GM18868 (cell line): Measurements from ENCODE around the gene NR2E3.
"Not testable (repeated sequence)": the region's sequence is repeated elsewhere in the genome, so short reads cannot be mapped to it uniquely, and the experiment has no call there.

ENCODE experiments used
- ATAC-seq: cut with Tn5 transposase; IDR thresholded peaks from one replicate; pipeline ENCODE4 v1.9.1; 2021; ENCODE audit warnings: mild to moderate bottlenecking, moderate library complexity; ENCODE audit not compliant: unreplicated experiment

The NR2E3 gene

GRCh38 chr15:71813723-71814470, 3.5 kb downstream of the NR2E3 start:
- no peak for ATAC-seq

GRCh38 chr15:71815301-71815700, 4.9 kb downstream of the NR2E3 start:
- ATAC-seq, result no peak

- no peak for ATAC-seq
Measured at GRCh38 chr15:71817351-71817750, 7.0 kb downstream of the NR2E3 start.

- no peak for ATAC-seq
Measured at GRCh38 chr15:71820127-71820526, 9.8 kb downstream of the NR2E3 start.

- ATAC-seq, result no peak
Measured at GRCh38 chr15:71821547-71822129, 11.3 kb downstream of the NR2E3 start.

GRCh38 chr15:71822890-71823630, 12.7 kb downstream of the NR2E3 start:
- no peak for ATAC-seq

- no peak for ATAC-seq
Measured at GRCh38 chr15:71823801-71824200, 13.4 kb downstream of the NR2E3 start.

GRCh38 chr15:71825021-71825730, 14.8 kb downstream of the NR2E3 start:
- no peak for ATAC-seq

GRCh38 chr15:71826196-71826595, 15.8 kb downstream of the NR2E3 start:
- no peak for ATAC-seq

GRCh38 chr15:71830981-71831380, 20.6 kb downstream of the NR2E3 start:
- ATAC-seq, result no peak

- ATAC-seq, result no peak
Measured at GRCh38 chr15:71841563-71841962, 31.2 kb downstream of the NR2E3 start.

GRCh38 chr15:71844916-71845315, 34.6 kb downstream of the NR2E3 start:
- ATAC-seq, result no peak

GRCh38 chr15:71853543-71853942, 43.2 kb downstream of the NR2E3 start:
- ATAC-seq, result no peak

GRCh38 chr15:71858232-71858631, 47.9 kb downstream of the NR2E3 start:
- not testable (repeated sequence) for ATAC-seq
